Gastrocnemius medialis (tissue), 4 donors: ENCODE measurements around the gene ADCY7.

Experiments
- CTCF ChIP-seq, 5 experiments: fragments of 450-650 bp in 3 of 5; fragments of 200-600 bp in 2 of 5; sonication (generic) in 2 of 5; IDR thresholded peaks in 4 of 5; conservative IDR thresholded peaks in 1 of 5; 1 replicate in 4 of 5; 2 replicates in 1 of 5; pipeline ENCODE4 v1.5.1; 2016 to 2019; ENCODE audit warnings: antibody characterized with exemption in 5 of 5, mild to moderate bottlenecking in 3 of 5, moderate library complexity in 3 of 5
- POLR2A ChIP-seq, 2 donors: fragments of 450-650 bp; IDR thresholded peaks; one replicate each; pipeline ENCODE4 v1.6.1; 2017; ENCODE audit warnings: antibody characterized with exemption in 2 of 2, mild to moderate bottlenecking in 2 of 2, moderate library complexity in 2 of 2

DNA sequence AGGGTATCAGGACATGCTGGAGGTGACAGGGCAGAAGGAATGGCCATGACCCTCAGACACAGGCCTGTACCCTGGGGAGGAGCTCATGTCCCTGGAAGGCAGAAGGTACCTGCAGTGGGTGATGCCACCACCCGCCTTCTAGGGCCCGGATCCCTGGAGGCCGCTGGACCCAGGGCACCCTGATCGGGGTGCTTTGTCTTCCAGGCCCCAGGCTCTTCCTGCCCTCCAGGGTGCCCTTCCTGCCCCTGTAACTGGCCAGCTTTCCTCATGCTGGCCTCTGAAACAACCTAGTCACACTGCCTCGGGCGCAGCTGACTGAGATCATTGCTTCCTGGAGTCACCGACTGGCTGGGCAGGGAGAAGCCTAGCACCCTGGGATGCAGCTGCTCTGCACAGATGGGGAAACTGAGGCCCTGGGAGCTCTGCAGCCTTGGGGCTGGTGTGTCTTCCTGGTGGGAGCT, 5.8 kb downstream of the ADCY7 start:
- TF ChIP-seq CTCF (IDR thresholded peaks at IDR 0.05 in 4 of 5, conservative IDR thresholded peaks at IDR 0.05 in 1 of 5), result no peak
- TF ChIP-seq POLR2A (IDR thresholded peaks at IDR 0.05), result no peak
